Loucy (cell line): ENCODE results near the gene NALCN.
"Not testable (repeated sequence)": the region's sequence is repeated elsewhere in the genome, so short reads cannot be mapped to it uniquely, and the experiment has no call there.

Experiments used
- H2AFZ ChIP-seq: fragments of 200-600 bp; sonication (generic); 2 replicates; pipeline ENCODE4 v1.6.0; 2016; ENCODE audit warnings: antibody characterized with exemption, mild to moderate bottlenecking, low read length, moderate library complexity
- H3F3A ChIP-seq: fragments of 200-600 bp; 2 replicates; pipeline ENCODE4 v1.6.0; 2016; ENCODE audit warnings: antibody characterized with exemption, low read depth, mild to moderate bottlenecking
- H3K27me3 ChIP-seq: fragments of 200-600 bp; sonication (generic); 2 replicates; pipeline ENCODE4 v1.6.1; 2014; ENCODE audit warnings: low read length, mild to moderate bottlenecking; ENCODE audit not compliant: insufficient read depth, poor library complexity, severe bottlenecking
- H3K36me3 ChIP-seq: fragments of 200-600 bp; sonication (generic); 2 replicates; pipeline ENCODE4 v1.6.1; 2016; ENCODE audit warnings: low read length; ENCODE audit not compliant: insufficient read depth
- H3K4me1 ChIP-seq: fragments of 200-600 bp; sonication (generic); 2 replicates; pipeline ENCODE4 v1.5.1; 2014; ENCODE audit warnings: low read length, mild to moderate bottlenecking; ENCODE audit not compliant: insufficient read depth, poor library complexity, severe bottlenecking
- H3K4me2 ChIP-seq: fragments of 200-600 bp; sonication (generic); 2 replicates; pipeline ENCODE4 v1.6.0; 2014; ENCODE audit warnings: antibody characterized with exemption, low read length, low read depth, mild to moderate bottlenecking; ENCODE audit not compliant: poor library complexity, severe bottlenecking
- H3K4me3 ChIP-seq: fragments of 200-600 bp; sonication (generic); 2 replicates; pipeline ENCODE4 v1.5.1; 2014; ENCODE audit warnings: low read length, mild to moderate bottlenecking, mixed read lengths; ENCODE audit not compliant: poor library complexity, severe bottlenecking
- H3K79me2 ChIP-seq: fragments of 200-600 bp; sonication (generic); 2 replicates; pipeline ENCODE4 v1.6.1; 2014; ENCODE audit warnings: low read length; ENCODE audit not compliant: insufficient read depth
- H3K9ac ChIP-seq: fragments of 200-600 bp; sonication (generic); 2 replicates; pipeline ENCODE4 v1.6.0; 2014; ENCODE audit warnings: mild to moderate bottlenecking, low read depth, low read length, moderate library complexity; ENCODE audit not compliant: poor library complexity, severe bottlenecking
- H3K9me2 ChIP-seq: fragments of 200-600 bp; sonication (generic); replicated peaks from 2 replicates; pipeline ENCODE4 v1.6.1; 2016; ENCODE audit warnings: low read depth, low read length, mixed read lengths
- H3K9me3 ChIP-seq: fragments of 200-600 bp; sonication (generic); 2 replicates; pipeline ENCODE4 v1.6.1; 2014; ENCODE audit warnings: mild to moderate bottlenecking, antibody characterized with exemption, low read length, low read depth; ENCODE audit not compliant: insufficient read depth
- H4K20me1 ChIP-seq: fragments of 200-600 bp; sonication (generic); 2 replicates; pipeline ENCODE4 v1.6.0; 2014; ENCODE audit warnings: antibody characterized with exemption, low read length, mild to moderate bottlenecking; ENCODE audit not compliant: insufficient read depth, poor library complexity, severe bottlenecking
- CTCF ChIP-seq: fragments of 200-600 bp; sonication (generic); conservative IDR thresholded peaks from 2 replicates; pipeline ENCODE4 v1.5.1; 2014; ENCODE audit warnings: mild to moderate bottlenecking, antibody characterized with exemption, low read length
- EZH2phosphoT487 ChIP-seq: fragments of 200-600 bp; IDR thresholded peaks from 2 replicates; pipeline ENCODE4 v1.6.1; 2018; ENCODE audit warnings: antibody characterized with exemption, mild to moderate bottlenecking, moderate library complexity, borderline replicate concordance

Gene NALCN

GRCh38 chr13:101323601-101324000, 92.7 kb downstream of the NALCN start:
- H3K9me2 ChIP-seq: no peaks in the 10 kb centered on the region
- H3K9me3 ChIP-seq: no peaks in the 10 kb centered on the region
- H3K79me2 ChIP-seq: no peaks in the 10 kb centered on the region
- no peak overlapping the region for H3K4me3 ChIP-seq
- H3F3A ChIP-seq: no peaks in the 10 kb centered on the region
- H3K9ac ChIP-seq: no peak overlapping the region
- no peak overlapping the region for H2AFZ ChIP-seq
- TF ChIP-seq CTCF (no peak), EZH2phosphoT487 (no peak)
- H3K4me2 ChIP-seq: no peak overlapping the region
- H3K27me3 ChIP-seq: no peaks in the 10 kb centered on the region
- H3K4me1 ChIP-seq: no peaks in the 10 kb centered on the region
- H3K36me3 ChIP-seq: no peaks in the 10 kb centered on the region
- H4K20me1 ChIP-seq: no peaks in the 10 kb centered on the region

- TF ChIP-seq EZH2phosphoT487: no peak
- no peak for TF ChIP-seq CTCF
- H3K9me3 ChIP-seq: no peaks in the 10 kb centered on the region
- no peak overlapping the region for H2AFZ ChIP-seq
- H3K4me2 ChIP-seq: no peak overlapping the region
- no peaks in the 10 kb centered on the region for H3K27me3 ChIP-seq
- no peak overlapping the region for H3K9ac ChIP-seq
- H3F3A ChIP-seq: no peaks in the 10 kb centered on the region
- H4K20me1 ChIP-seq: no peaks in the 10 kb centered on the region
- no peaks in the 10 kb centered on the region for H3K79me2 ChIP-seq
- no peaks in the 10 kb centered on the region for H3K36me3 ChIP-seq
- no peak overlapping the region for H3K4me3 ChIP-seq
- H3K9me2 ChIP-seq: no peaks in the 10 kb centered on the region
- H3K4me1 ChIP-seq: no peaks in the 10 kb centered on the region
Observed at GRCh38 chr13:101317986-101318523, 98.3 kb downstream of the NALCN start.

GRCh38 chr13:101313479-101313878, 102.8 kb downstream of the NALCN start:
- H3K36me3 ChIP-seq, H2AFZ ChIP-seq, H3K4me3 ChIP-seq, H3K9me3 ChIP-seq, H3K9ac ChIP-seq, H3K79me2 ChIP-seq, H3K4me1 ChIP-seq, H3K9me2 ChIP-seq, H3K4me2 ChIP-seq, H3F3A ChIP-seq, H4K20me1 ChIP-seq, H3K27me3 ChIP-seq: not testable (repeated sequence)

GRCh38 chr13:101309014-101309619, 107.2 kb downstream of the NALCN start:
- no peak overlapping the region for H2AFZ ChIP-seq
- H3K4me2 ChIP-seq: no peak overlapping the region
- no peaks in the 10 kb centered on the region for H4K20me1 ChIP-seq
- no peaks in the 10 kb centered on the region for H3K9me2 ChIP-seq
- H3F3A ChIP-seq: no peaks in the 10 kb centered on the region
- no peaks in the 10 kb centered on the region for H3K36me3 ChIP-seq
- no peaks in the 10 kb centered on the region for H3K4me1 ChIP-seq
- H3K9ac ChIP-seq: no peak overlapping the region
- H3K79me2 ChIP-seq: no peaks in the 10 kb centered on the region
- no peak overlapping the region for H3K4me3 ChIP-seq
- H3K9me3 ChIP-seq: no peaks in the 10 kb centered on the region
- H3K27me3 ChIP-seq: no peaks in the 10 kb centered on the region
- TF ChIP-seq EZH2phosphoT487: no peak
- TF ChIP-seq CTCF: no peak
